T-helper 1 cell treated with Interleukin-12 subunit alpha and Interleukin-12 subunit beta and Interleukin-4 antibody, amounts not matched to agents 30 ng/mL and 1 ng/mL, for 36 hours (primary cell): Measurements from ENCODE around the gene CDH4. TPM values are rescaled to one million over a fixed set of nuclear protein-coding genes. Genes with fewer than 3 reads are reported as not detected.

Experiments used
- intact Hi-C: fragments of 100-400 bp; cut with micrococcal nuclease; formaldehyde crosslinking; loops from one replicate; pipeline ENCODE4 v1.15.1; 2024
- total RNA-seq: library from RNA; stranded (reverse); gene quantifications from 2 replicates; pipeline ENCODE4 v1.2.3, GENCODE V29; 2022

The CDH4 gene
- total RNA-seq, 1 donor from 2014 or later, result not detected

- intact Hi-C loops, result no loop called here
These were observed 323.3 kb downstream of the CDH4 start for GRCh38 chr20:61575151-61575937.

DNA sequence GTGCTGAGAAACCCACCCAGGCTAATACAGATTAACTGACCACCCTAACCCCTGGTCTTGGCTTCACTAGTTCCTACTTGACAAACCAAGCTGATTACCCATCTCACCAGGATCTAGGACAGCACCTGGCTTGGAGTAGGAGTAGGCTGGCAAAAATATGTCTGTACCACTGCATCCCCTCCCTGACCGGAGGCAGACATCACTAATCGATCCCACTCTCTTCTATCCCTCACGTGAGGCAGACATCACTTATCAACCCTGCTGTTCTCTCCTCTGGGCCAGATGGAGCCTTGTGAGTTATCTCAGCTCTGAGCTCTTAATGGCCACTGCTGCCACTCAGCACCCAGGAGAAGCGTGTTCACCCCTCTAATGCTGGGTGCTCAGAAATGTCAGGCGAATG, 324.3 kb downstream of the CDH4 start:
- intact Hi-C loops, result no loop called here

DNA sequence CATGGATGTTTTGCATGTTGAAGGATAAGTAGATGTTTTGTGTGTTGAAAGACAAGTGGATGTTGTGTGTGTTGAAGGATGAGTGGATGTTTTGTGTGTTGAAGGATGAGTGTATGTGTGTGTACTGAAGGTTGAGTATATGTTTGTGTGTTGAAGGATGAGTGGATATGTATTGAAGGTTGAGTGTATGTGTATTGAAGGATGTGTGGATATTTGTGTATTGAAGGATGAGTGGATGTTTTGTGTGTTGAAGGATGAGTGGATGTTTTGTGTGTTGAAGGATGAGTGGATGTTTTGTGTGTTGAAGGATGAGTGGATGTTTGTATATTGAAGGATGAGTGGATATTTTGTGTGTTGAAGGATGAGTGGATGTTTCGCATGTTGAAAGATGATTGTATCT, 325.0 kb downstream of the CDH4 start:
- intact Hi-C loops, result no loop called here

GRCh38 chr20:61579908-61580307, 327.8 kb downstream of the CDH4 start:
- intact Hi-C loops, result no loop called here

DNA sequence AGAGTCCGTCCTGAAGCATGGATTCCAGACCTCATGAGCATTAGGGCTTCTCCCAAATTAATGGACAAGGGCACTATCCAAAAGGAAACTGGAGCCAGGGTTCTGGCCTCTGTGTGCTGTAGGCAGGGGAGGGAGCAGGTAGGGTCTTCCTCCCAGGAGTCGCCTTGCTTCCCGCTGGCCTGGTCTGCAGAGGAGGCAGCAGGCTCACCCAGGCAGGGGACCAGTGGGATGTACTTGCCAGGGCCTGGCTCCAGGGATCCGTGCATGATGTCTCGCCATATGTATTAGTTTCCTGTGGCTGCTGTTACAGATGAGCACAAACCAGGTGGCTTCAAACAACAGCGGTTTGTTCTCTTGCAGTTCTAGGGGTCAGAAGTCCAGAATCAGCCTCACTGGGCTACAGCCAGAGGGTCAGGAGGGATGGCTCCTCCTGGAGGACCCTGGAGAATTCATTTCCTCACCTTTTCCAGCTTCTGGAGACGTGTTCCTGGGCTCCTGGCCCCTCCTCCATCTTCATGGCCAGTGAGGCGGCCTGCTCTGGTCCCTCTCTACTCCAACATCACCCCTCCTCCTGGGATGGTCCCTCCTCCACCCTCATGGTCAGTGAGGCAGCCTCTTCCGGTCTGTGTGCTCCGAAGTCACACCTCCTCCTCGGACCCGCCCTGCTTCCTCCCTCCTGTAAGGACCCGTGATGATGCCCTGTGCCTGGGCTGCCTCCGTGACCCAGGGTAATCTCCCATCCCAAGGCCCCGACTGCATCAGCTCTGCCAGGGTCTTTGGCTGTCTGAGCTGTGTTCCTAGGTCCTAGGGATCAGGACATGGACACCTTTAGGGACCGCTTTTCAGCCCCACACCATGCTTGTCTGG, 329.1 kb downstream of the CDH4 start:
- intact Hi-C loops, result no loop called here

DNA sequence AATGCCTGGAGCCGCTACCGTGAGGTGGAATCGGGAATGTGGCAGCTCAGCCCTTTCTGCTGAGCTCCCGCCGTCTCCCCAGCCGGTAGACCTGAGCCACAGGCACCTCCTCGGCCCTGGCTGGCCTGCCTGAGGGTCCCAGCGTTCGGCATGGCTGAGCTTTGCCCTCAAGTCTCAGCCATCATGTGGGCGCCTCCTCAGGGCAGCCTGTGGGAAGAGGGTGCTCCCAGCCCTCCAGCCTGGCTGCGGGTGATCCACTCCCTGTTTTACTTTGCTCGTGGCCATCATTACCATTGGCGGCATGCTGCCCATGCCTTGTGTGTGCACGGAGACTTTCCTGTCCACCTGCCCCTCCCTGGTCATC, 329.7 kb downstream of the CDH4 start:
- intact Hi-C loops, result no loop called here

DNA sequence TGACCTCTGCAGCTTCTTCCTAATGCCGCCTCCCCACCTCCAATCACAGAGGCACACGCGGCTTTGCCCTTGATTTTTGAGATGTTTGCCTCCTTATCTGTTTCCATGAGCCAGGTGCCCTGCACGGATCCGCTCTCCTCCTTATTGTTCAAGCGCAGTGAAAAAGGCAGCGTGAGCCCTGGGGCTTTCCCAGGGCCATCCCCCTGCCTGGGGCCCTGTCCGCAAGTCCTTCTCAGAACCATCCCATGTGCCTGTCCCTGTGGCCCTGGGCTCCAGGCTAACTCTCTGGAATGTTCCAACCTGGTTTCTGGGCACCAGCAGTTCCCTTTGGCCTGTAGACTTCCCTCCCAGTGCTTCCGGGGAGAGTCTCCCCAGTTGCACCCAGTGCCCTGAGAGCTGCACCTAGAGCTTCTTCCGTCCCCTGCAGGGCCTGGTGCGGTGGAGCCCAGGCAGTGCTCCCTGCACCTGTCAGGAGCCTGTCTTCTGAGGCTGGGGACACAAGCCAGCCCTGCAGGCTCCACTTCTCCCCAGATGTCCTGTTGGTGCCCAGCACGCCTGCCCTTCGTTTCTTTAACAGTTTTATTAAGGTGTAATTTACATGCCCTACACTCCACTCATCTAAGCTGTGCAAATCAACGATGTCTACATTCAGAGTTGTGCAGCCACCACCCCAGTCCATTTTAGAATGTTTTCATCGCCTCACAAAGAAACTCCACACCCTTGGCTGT, 330.3 kb downstream of the CDH4 start:
- intact Hi-C loops, result no loop called here

DNA sequence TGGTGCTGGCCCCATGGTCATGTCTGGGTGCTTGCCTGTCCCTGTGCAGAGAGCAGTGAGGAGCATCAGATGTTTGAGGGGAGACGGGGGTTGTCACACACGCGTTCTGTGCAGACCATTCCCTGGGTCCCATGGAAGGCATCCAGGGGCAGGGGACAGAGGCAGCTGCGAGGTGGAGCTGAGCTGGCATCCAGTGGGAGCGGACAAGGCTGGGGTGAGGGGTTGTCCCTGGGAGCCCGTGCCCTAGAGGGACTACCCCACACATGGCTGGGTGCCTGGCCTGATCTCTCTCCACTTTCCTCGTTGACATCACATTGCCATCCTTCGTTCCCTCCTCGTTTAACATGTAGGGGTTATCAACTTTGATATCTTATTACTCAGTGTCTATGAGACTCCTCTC, 331.3 kb downstream of the CDH4 start:
- intact Hi-C loops, result no loop called here

- intact Hi-C loops, result no loop called here
These were observed 332.8 kb downstream of the CDH4 start for GRCh38 chr20:61584851-61585250.

DNA sequence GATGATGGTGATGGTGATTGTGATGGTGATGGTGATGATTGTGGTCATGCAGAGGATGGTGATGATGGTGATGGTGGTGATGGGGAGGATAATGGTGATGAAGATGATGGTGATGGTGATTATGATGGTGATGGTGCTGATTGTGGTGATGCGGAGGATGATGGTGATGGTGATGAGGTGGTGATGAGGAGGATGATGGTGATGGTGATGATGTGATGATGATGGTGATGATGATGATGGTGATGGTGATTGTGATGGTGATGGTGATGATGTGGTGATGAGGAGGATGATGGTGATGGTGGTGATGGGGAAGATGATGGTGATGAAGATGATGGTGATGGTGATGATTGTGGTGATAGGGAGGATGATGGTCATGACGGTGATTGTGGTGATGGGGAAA, 333.7 kb downstream of the CDH4 start:
- intact Hi-C loops, result no loop called here

- intact Hi-C loops, result no loop called here
These were observed 335.0 kb downstream of the CDH4 start for GRCh38 chr20:61587036-61587435.

DNA sequence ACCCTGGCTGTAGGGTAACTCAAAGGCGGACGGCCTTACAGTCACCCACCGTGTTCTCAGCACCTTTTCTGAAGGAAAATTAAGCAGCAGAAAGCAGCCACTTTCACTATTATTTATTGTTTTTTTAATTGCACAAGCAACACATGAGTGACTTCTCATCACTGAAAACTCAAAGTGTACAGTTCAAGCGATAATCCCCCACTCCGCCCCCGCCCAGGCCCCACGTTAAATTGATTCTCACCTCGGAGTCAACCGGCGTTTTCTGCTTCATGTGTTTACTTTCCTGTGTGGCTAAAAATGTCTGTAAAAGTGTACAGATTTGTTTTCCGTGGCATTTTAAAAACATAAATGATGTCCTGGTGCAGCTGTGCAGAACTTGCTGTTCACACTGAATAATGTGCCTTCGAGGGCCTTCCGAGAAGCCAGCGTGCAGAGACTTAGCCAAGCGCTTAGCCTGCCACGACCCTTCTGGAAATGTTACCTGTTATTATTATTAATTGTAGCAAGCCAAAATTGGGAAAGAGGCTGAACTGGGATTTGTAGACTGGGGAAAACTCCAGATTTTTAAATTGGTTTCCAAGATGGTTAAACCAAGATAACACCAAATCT, 335.7 kb downstream of the CDH4 start:
- intact Hi-C loops, result no loop called here

DNA sequence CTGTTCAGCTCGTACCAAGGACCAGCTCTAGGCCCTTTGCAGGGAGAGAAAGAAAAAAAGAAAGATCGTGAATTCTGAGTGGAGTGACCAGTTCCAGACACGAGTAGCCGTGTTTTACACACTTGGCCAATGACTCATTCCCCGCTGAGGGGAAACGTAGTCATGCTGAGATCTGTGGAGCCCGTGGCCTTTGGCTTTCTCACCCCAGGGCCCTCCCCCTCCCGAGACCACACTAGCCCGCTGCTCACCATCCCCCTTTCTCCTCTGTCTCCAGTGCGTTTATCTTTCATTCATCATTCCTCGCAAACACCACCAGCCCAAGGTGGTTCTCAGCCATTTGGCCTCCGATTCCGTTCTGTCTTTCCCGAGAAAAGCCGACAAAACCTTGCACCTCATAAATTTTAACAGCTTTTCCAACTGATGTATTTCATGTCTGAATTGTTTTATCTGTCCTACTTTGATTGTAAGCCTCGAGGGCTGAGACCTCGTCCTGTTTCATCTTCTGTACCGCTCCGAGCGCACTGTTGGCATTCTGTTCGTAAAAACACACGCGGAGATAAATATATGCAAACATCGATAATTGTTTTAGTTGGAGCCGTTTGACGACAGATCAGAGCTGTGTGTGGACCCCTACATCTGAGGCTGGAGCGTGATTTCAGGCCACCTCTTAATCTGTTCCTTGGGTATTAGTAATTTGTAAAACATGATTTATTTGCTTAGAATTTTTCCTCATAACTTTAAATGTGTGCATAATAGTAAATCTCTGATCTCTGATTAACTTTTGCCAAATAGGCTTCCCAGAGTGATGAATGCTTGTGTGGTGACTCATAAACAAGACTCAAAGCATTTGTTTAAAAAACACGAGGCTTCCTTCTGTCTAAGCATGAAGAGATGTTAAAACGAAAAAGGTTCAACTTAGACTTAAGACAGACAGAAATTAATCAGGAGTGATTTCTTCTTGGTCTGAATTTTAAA, 336.6 kb downstream of the CDH4 start:
- intact Hi-C loops, result no loop called here

GRCh38 chr20:61590236-61590635, 338.2 kb downstream of the CDH4 start:
- intact Hi-C loops, result no loop called here

GRCh38 chr20:61593516-61593915, 341.5 kb downstream of the CDH4 start:
- intact Hi-C loops, result no loop called here

- intact Hi-C loops, result no loop called here
These were observed 342.1 kb downstream of the CDH4 start for GRCh38 chr20:61594198-61594597.

DNA sequence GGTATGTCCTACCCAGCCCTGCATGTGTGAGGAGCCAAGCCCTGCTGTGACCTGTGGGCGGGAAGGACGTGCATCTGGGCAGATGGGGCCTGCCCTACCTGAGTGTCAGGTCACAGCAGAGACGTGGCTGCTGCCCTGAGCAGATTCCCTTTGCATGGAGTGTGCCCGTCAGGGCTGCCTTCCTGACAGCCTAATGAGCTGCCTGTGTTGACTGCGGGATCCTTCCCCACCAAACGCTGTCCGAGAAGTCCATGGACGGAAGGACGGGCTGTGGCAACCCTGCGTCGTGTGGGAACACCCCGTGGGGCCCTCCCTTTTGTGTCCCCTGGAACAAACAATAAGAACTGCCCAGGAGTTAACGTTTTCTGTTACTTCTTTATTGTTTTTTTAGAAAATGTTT, 343.2 kb downstream of the CDH4 start:
- intact Hi-C loops, result no loop called here

GRCh38 chr20:61596687-61597330, 344.7 kb downstream of the CDH4 start:
- intact Hi-C loops, result no loop called here

- intact Hi-C loops, result no loop called here
These were observed 345.9 kb downstream of the CDH4 start for GRCh38 chr20:61597996-61598395.

- intact Hi-C loops, result no loop called here
These were observed 346.5 kb downstream of the CDH4 start for GRCh38 chr20:61598586-61598985.
